GM21576 (cell line): ENCODE measurements around the gene GDPD4.
"Not testable (repeated sequence)": the region's sequence is repeated elsewhere in the genome, so short reads cannot be mapped to it uniquely, and the experiment has no call there.

Source experiments
- ATAC-seq: cut with Tn5 transposase; IDR thresholded peaks from one replicate; pipeline ENCODE4 v1.9.1; 2021; ENCODE audit warnings: mild to moderate bottlenecking, moderate library complexity; ENCODE audit not compliant: unreplicated experiment

Gene GDPD4

DNA sequence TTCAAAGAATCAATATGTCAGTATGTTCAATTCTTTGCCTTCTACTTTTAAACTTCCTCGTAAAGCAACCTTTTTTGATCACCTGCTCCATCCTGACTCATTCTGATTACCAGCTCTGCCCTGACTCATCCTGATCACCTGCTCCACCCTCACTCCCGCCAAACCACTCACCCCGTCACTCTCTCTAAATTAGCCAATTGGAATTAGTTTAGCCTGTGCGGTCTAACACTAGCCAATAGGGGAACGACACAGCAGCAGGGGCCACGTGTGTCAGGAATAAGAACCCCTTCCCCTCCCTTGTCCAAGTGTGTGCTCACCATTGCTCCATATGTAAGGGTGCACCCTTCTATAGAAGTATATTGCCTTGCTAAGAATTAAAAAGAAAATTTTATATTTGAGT is 1.5 kb downstream of the GDPD4 start:
- not testable (repeated sequence) for ATAC-seq

DNA sequence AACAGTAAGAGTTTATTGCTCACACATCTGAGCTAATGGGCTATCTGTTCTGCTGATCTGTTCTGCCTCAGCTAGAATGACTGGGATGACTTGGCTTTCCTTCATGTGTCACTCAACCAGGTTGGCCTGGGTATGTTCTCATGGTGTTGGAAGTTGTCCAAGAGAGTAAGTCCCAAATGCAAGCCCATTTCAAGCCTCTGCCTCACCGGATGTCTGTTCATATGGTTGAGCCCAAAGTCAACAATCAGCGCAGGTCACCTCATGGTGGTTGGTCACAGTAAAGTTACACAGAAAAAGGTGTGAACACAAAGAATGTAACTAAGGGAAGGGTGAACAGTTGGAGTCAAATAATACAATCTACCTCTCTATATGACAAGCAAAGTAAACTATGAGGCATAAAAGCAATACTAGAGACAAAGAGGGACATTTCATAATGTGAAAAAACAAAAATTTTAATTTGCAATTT is 1.9 kb downstream of the GDPD4 start:
- no peak for ATAC-seq

DNA sequence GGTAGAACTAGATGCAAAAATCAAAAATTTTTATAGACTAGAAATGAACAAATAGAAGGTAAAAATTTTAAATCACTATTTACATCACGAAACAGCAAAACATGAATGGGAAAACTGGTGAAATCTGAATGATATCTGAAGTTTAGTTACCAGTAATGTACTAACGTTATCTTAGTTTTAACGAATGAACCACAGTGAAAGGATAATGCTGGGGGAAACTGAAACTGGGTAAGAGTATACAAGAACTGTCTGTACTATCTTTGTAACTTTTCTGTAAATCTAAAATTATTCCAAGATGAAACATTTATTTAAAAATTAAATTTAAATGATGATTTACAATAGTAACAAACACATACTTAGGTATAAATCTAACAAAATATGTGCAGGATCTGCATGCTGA is 7.4 kb downstream of the GDPD4 start:
- no peak for ATAC-seq

DNA sequence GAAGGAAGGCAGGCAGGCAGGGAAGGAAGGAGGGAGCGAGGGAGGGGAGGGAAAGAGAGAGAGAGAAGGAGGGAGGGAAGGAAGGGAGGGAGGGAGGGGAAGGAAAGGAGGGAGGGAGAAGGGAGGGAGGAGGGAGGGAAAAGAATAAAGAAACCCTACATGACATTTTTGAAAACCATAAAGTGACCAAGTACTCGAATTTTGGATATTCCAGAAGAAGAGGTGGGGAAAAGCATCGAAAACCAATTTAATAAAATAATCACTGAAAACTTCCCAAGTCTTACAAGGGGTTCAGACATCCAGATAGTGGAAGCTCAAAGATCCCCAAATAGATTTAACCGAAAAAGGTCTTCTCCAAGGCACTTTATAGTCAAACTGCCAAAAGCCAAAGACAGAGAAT is 11.7 kb downstream of the GDPD4 start:
- ATAC-seq = no peak

DNA sequence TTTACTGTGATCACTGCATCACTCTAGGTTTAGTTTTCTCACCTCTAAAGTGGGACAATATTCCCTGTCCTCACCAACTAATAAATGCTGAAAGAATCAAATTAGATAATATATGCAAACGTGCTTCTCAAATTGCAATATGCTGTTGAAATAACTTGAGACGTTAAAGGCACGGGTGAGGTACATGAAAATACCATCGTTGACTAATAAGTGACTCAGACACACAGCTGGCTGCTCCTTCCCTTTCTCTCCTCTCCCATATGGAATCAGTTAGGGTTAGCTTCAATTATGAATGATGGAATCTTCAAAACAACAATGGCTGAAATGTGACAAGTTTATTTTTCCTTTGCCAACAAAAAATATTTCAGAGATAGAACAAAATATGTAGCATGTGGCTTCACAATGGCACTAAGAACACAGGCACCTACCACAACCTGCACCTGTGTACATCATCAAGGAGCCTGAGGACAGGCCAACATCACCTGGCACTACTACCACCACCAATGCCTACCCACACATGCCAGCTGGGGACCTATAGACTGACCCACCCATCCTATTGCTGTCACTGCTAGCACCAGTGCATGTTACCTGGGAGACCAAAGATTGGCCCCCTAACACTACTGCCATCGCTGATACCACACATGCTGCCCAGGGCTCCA is 13.7 kb downstream of the GDPD4 start:
- no peak for ATAC-seq

DNA sequence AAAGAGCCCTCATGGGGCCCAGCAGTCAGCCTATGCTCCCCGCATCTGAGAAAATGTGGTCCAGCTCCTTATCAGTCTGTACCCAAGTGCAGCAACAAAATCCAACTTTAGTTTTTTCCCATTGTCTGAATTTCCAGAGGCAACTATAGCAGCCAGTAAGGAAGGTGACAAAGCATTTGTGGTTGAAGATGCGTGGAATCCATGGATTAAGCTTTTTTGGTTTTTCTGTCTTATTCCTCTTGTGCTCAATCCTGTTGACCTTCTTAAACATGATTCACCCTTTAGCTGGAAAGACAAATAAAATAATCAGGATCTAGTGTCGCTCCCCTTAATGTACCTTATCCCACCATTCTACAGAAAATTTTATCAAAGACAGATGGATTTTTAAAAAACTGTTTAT is 14.3 kb downstream of the GDPD4 start:
- ATAC-seq = no peak

DNA sequence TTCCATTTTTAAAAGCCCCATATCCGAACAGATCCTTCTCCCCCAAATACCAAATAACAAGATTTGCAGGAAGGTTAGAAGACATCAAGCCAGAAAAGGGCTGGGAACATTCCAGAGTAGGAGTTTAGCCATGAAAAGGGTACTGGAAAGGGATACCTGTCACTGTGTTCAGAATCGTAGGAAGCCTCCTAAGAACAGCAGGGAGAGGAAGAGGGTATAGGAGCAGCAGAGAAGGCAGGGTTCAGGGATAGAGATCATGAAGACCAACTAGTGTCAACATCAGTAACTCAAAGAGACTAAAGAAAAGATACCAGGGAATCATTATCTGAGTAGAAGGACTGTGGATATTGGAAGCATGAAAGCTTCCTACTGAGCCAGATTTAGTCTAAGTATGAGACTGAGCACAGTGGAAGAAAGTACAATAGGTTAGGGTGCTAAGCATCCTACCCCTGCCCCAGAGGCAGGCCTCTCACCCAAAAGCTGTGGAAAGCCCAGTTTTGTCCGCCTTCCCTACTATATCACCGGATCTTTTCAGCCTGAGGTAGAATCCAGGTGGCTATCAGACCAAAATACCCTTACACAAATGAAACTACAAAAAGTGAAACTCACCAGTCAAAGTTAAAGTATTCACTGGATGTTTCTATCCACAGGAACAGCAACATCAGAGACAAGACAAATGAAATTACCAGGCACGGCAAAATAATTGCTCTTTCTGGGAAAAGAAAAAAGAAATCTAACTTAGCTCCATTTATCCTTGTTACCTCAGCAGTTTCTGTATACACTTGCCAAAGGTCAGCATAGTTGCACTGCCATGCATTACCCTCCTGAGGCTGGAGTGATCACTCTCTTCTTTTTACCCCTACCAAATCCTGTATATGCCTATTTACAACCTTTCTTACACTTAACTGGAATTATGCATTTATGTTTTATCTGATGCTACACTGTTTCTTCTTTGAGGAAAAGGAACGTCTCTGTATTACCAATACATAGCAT is 16.7 kb downstream of the GDPD4 start:
- ATAC-seq = no peak

DNA sequence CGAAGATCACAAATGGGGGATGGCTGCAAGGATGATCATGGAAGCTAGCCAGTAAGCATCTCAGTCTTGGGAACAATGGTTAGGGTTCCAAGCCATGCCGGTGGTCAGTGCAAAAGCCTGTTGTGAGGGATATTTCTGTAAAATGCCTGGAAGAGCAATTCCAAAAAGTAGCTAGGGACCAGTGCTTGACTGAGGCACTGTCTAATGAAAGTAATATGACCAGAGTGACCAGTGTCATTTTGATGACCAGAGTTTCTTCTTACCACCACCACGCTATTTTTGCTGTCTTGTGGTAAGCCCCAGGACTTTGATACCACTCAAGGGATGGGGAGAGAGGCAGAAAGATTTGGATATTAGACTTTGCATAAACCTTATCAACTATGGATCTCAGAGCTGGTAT is 18.4 kb downstream of the GDPD4 start:
- ATAC-seq = no peak

DNA sequence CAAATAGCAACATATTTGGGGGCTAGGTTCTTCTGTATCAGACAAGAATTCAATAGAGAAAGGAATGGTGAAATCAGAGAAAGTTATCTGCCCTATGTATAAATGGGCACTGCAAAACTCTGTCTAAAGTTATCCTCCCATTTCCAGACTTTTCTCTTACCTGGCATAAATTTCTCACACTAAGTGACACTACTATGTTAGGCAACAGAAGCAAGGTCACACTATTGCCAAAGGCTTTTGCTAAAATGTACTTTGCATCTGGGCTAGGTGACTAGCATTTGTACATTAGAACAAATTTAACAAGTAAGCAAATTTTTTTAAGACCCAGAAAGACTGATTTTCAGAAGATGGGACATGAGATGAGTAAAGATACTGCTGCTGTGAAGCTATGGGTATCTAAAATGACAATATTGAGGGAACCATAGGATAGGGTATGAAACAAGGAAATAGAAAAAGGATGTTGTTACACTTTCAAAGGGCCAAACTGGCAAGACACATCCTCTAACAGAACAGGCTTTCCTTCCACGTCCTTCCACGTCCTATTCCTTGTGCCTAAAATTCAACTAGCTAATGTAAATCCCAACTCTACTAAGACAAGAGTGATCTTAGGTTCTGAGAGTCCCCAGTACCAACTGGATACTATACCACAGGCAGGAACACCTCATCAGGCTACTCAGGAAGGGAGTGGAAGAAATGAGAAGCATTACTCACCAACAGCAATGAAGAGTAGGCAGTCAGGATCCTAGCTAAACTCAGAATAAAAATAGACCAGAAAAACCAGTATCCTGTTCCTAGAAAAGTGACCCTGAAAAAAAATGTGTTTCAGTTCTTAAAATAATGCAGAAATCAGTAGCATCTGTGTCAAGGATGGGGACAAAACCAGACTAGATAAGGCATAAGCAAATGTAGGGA is 22.6 kb downstream of the GDPD4 start:
- no peak for ATAC-seq

DNA sequence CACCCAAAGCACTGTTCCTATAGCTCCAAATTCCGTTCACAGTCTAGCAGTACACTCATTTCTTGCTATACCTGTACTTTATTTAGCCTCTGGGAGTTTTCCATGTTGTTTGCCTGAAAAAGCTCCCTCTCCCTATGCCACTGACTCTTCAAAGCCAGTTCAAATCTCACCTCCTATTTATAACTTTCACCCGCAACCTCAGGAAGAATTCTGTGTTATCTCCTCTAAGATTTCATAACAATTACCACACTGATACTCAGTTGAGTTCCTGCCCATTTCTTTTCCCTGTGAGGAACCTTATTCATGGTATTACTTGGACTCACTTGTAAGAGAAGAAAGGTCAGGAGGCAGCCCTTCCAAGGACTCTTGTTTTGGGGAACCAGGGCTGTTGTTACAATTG is 25.2 kb downstream of the GDPD4 start:
- no peak for ATAC-seq

DNA sequence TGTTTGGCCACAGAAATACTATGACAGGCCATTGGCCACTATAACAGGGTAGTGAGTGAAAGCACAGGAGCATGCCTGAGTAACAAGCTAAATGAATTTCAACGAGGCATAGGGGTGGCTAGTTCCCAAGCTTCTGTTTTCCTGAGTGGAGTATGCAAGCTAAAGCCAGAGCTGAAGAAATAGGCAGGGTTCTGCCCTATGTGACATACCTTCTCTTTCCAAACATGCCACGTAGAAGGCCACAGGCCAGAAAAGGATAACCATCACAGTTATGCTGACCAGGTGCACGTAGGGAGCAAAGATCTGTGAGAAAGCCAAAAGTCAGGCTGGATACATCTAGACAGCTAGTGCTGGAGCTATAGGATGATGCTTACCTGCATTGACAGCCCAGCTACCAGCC is 30.6 kb downstream of the GDPD4 start:
- no peak for ATAC-seq

DNA sequence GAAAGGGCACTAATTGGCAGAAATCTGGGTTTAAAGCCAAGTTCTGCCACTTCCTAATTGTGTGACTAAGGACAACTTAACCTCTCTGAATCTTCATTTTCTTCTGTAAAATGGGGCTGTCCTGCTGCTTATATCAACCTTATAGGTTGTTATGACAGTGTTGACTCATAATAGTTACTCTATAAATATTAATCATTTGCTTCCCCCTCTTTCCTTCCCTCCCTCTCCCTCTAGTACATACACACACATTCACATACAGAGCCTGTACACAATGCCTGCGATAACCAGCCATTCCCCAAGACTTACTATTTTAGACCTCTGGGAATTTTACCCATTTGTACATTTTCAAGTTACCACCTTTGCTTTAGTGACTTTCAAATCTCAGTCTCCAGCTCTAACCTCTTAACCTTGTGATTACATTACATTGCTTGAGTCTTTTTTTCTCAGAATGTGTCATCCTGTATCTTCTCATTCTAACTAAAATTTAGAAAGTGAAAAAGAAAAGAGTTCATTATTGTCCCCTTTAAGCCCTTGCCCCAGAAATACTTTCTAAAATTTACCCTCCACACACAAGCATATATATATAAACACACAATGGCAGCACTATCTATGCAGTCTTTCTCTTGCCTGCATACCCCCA is 31.9 kb downstream of the GDPD4 start:
- no peak for ATAC-seq

DNA sequence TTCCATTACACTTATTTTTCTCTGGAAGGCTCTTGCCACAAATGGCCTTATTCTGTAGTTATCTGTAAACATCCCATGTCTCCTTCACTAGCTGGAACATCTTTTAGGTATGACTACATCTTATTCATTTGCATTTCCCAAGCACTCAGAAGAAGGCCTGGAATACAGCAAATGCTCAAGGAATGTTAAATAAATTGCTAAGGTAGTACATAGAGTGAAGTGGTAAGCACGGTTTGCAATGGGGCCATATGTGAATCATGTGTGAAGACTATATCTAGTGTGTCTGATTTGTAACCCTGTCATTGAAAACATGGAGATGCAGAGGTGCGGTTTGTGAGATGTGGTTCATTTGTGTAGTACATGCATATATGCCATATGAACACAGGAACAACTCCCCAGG is 33.5 kb downstream of the GDPD4 start:
- ATAC-seq = no peak

DNA sequence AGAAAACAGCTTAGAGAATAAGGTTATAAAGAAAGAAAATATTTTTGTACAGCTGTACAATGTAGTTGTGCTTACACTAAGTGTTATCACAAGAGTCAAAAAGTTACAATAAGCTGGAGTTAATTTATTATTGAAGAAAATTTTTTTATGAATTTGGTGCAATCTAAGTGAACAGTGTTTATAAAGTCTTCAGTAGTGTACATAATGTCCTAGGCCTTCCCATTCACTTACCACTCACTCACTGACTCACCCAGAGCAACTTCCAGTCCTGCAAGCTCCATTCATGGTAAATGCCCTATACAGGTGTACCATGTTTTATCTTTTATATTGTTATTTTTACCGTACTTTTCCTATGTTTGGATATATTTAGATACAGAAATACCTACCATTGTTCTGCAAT is 34.7 kb downstream of the GDPD4 start:
- no peak for ATAC-seq

DNA sequence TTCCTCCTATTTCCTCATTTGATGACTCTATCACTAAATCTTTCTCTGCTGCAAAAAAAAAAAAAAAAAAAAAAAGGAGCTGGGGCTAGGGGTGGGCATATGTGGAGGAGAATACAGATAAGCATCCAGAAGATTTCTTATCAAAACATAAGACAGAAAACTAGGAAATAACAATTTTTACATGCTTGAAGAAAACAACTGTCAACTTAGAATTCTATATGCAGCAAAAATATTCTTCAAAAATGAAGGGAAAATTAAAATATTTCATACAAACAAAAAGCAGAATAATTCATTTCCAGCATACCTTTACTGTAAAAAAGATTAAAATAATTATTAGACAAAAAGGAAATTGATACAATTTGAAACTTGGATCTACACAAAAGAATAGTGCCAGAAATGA is 38.7 kb downstream of the GDPD4 start:
- no peak for ATAC-seq

DNA sequence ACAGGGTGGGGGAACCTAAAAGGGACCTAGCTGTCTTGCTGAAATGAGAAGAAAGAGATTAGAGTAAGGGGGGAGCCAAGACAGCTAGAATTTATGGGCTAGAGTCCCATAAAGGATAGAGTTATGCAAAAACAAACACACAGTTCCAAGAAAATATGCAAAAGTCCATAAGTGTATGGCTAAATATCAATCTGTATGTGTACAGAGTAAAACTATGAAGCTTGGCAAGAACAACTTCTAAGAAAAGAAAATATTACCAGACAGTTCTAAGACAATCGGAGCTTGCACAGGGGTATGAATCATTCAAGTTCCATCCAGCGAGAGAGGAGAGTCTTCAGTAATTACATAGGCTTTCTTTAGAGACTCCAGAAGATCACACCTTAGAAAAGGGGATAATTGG is 41.8 kb downstream of the GDPD4 start:
- no peak for ATAC-seq

DNA sequence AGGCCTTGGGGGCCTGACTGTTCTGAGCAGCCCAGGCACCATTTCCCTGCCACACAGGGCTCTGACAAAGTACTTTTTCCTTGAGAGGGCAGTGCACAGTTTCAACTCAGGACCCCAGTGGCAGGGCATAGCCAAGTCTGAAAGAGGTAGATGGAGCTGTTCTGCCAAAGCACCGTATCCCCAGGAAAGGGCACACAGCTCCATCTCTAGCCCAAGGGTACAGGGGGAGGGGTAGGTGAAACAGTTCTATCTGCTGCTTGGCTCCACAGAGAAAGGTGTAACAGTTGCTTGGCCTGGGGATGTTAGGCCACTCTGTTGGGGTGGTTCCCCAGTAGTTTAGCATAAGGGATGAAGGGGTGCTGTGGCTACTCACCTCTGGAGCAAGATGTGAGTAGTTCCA is 47.8 kb downstream of the GDPD4 start:
- ATAC-seq = no peak

DNA sequence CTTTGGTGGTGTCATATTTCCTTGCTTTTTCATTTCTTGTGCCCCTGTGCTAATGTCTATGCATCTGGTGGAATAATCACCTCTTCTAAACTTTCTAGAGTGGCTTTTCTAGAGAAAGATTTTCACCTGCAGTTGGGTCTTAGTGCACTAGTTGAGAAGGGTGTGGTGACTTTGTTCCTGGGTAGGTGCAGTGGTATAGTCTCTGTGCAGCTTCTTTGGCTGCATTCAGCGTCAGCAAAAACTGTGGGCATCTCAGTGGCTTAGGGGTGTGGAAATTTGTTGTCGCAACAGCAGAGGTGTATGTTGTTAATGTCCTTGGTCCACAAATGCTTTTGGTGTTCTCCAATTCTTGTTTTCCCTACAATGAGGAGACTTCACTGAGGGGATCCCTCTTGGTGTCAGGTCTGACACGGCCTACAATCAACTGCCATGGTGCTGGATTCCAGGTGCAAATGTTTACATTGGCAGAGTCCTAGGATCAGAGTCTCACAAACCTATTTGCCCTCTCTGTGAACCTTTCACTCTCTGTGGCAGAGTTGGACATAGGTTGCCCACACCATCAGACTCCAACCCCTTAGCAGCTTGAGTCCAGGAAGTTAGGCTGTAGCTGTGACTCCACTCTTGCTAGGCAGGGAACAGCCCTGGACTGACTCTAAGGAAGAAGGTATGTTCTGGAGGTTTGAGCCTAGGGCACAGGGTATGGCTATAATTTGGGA is 48.8 kb downstream of the GDPD4 start:
- no peak for ATAC-seq

DNA sequence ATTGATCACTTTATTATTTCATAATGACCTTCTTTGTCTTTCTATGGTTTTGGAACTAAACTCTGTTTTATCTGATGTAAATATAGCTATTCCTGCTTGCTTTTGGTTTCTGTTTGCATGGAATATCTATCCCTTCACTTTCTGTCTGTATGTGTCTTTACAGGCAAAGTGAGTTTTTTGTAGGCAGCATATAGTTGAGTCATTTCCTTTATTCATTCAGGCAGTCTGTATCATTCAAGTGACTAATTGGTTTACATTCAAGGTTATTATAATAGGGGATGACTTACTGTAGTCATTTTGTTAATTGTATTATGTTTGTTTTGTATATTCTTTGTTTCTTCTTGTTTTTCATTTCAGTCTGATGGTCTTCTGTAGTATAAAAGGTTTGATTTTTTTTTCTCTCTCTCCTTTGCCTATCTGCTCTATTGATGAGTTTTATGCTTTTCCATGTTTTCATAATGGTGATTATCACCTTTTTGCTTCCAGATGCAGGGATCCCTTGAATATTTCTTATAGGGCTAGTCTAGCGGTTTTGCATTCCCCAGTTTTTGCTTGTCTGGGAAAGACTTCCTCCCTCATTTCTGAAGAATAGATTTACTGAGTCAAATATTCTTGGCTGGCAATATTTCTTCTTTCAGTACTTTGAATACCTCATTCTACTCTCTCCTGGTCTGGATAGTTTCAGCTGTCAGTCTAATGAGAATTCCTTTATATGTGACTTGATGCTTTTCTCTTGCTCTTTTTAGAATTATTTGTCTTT is 50.4 kb downstream of the GDPD4 start:
- ATAC-seq = no peak
